ENCODE data around the gene CEP162.

CEP162 gene

DNA sequence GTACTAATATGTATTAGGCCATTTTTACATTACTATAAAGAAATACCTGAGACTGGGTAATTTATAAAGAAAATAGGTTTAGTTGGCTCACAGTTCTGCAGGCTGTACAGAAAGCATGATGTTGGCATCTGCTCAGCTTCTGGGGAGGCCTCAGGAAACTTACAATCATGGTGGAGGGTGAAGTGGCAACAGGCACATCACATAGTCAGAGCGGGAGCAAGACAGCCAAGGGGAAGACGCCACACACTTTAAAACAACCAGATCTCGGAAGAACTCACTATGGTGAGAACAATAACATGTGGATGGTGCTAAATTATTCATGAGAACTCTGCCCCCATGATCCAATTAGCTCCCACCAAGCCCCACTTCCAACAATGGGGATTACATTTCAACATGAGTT lies 41.3 kb upstream of the CEP162 start:
- H3K27ac ChIP-seq, result no peak overlapping the region
- TF ChIP-seq CTCF (conservative IDR thresholded peaks at IDR 0.05), result no peak
- TF ChIP-seq ZFX (IDR thresholded peaks at IDR 0.05), result no peak

DNA sequence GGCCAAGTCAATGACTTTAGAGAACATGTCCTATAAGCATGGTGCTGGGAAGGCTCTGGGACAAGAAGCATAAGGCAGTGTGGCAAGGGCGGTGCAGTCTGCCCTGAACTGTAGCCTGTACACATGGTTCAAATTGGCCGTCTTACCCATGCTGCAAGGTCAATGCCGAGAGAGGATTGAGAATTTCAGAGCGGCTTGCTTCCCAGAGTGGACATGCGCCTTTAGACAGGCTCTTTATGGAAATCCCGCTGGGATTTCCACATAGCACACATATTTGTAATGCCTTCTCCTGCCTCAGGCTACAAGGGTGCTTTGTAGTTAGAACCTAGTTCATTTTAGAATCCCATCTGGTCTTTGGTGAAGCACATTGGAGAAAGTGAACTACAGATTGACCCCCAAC lies 36.1 kb upstream of the CEP162 start:
- no peak for TF ChIP-seq CTCF (conservative IDR thresholded peaks at IDR 0.05)

GRCh38 chr6:84260926-84261325 lies 33.5 kb upstream of the CEP162 start:
- TF ChIP-seq ZFX (IDR thresholded peaks at IDR 0.05), result no peak
- no peak for TF ChIP-seq CTCF (conservative IDR thresholded peaks at IDR 0.05)
- H3K27ac ChIP-seq, result no peak overlapping the region

More for the DNA sequence above, 36.1 kb upstream of the CEP162 start:
- H3K27ac ChIP-seq, result no peak overlapping the region

DNA sequence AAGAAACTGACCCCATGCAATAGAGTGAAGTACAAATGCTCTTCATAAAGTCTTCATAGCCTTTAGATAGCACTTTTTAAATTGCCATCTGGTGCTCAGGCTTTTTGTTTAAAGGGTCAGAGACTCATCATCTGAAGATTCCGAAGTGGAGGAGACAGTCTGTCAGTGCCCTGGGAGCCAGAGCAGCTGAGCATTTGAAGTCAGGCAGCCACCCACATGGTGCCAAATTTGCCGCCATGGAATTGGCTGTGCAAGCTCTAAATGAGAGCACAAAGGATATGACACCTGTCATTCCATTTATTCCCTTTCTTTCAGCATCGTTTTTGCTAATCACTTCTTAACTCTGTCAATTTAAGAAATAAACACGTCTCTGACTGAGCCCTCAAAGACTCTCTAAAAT lies 32.8 kb upstream of the CEP162 start:
- no peak overlapping the region for H3K27ac ChIP-seq
- no peak for TF ChIP-seq CTCF (conservative IDR thresholded peaks at IDR 0.05)
- no peak for TF ChIP-seq ZFX (IDR thresholded peaks at IDR 0.05)

DNA sequence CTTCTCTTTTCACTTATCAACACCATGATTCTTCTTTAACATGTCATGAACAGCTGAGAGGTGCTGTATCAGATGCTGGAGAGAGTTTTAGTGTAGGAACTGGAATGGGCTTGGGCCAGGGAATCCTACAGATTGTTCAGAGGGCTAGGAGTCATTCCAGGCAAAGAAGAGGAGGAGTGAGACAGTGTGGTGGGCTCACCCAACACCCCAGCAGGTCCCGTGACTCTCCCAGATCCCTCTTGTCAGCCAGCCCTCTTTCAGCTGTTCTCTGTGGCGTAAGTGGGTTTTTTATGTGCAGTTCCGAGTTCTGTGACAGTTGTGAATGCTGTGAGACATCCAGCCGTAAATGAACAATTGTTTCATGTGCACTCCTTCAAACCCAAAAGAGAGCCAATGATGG lies 31.4 kb upstream of the CEP162 start:
- no peak for TF ChIP-seq CTCF (conservative IDR thresholded peaks at IDR 0.05)
- TF ChIP-seq ZFX (IDR thresholded peaks at IDR 0.05), result no peak
- H3K27ac ChIP-seq, result no peak overlapping the region

GRCh38 chr6:84258268-84258667 lies 30.8 kb upstream of the CEP162 start:
- TF ChIP-seq CTCF (conservative IDR thresholded peaks at IDR 0.05) (no peak), ZFX (IDR thresholded peaks at IDR 0.05) (no peak)
- H3K27ac ChIP-seq, result no peak overlapping the region

DNA sequence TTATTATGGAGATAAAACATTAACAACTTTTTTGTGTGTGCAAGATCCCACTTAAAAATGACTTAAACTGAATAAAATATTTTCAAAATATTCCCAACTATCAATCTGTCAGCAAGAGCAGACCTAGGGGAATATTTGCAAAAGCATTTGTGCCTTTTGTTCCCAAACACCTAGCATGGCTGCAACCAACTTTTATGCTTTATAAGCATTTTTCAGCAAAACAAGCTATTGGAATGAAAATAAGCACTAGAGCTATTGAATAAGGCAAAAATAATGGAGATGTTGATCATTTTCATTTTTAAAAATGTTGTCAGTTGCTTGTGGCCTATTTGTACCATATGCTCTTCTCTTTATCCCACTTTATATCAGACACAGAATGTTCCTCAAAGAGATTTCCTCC lies 28.2 kb upstream of the CEP162 start:
- TF ChIP-seq ZFX (IDR thresholded peaks at IDR 0.05) (no peak), CTCF (conservative IDR thresholded peaks at IDR 0.05) (no peak)
- no peak overlapping the region for H3K27ac ChIP-seq

All from C4-2B (cell line).